Muscle of arm (tissue), 12 donors: ENCODE measurements around the gene HS1BP3. TPM values are rescaled to one million over a fixed set of nuclear protein-coding genes. Genes with fewer than 3 reads are reported as not detected.

Experiments
- DNase-seq: peaks from one replicate; pipeline ENCODE4 v3.0.0-alpha.2; 2013
- polyA plus RNA-seq, 12 donors: library from polyadenylated mRNA; unstranded; fragments of 120-200 nt; gene quantifications; one replicate each; pipeline ENCODE4 v1.2.1, GENCODE V29; 2013; ENCODE audit not compliant: insufficient read length in 12 of 12

HS1BP3 gene
- polyA plus RNA-seq, 12 donors = 6.0 to 20.7 (median 8.5) TPM; not detected in 1

DNA sequence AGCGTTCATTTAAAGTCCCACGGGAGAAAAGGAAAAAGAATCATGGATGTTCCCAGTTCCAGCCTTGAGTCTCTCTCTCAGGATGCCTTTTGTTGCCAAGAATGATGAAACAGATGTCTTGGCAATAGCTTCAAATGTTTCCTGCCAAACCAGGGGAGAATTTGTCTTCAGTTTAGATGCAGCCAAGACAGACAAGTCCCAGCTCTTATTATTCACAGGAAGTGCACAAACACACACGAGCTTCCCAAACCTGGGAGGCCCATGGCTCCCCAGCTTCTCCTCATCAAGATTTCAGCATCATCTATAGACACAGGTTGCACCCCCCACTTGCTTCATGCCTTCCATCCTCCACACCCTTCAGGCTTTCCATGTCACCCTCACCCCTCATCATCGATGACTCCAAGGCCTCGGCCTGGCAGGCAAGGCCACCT, 45.9 kb downstream of the HS1BP3 start:
- peak; percentile 86 for DNase-seq

DNA sequence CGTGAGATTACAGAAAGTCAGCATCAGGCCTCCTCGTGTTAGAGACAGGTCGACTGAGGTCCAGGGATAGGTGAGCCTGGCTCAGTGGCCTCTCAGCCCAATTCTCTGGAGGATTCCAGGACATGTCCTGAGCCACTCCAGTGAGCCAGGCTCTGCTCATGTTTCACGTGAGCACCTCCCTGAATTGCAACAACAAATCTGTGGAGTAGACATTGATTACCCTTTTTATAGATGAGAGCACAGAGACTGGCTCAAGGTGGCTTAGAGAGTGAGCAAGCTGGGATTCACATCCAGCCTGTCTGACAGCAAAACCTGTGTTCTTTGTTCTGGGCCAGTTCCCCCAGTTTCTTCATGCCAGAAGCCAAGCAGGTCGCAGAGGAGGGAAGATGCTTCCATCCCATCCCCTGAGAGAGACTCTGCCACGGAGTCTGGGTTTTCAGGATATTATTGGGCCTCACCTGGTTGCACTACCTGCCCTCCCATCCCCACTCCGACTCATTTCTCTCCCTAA, 46.4 kb downstream of the HS1BP3 start:
- no peak for DNase-seq

DNA sequence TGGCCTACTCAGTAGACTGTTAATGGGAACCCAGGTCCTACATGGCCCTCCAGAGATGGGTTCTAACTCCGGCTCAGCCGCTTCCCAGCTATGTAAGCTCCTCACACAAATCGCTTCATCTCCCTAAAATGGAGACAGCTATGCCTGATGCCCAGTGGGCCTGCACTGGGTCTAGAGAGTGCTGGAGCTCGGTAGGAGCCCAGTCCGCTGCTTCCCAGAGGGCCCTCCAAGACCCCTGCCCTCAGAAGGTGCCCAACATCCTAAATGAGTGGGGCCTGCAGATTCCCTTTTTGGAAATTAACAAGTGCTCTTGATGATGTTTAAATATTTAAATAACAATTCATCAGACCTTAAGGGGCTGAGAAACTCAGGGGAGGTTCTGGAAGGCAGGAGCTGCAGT, 47.1 kb downstream of the HS1BP3 start:
- no peak for DNase-seq

DNA sequence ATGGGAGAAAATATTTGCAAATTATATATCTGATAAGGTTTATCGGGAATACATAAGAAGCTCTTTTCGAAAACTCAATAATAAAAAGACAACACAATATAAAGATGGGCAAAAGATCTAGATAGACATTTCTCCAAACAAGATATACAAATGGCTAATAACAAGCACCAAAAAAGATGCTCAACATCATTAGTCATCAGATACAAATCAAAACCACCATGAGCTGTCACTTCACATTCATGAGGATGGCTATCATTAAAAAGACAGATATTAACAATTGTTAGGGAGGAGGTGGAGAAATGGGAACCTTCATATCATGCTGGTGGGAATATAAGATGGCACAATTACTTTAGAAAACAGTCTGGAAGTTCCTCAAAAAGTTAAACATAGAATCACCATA, 48.1 kb downstream of the HS1BP3 start:
- DNase-seq = no peak

DNA sequence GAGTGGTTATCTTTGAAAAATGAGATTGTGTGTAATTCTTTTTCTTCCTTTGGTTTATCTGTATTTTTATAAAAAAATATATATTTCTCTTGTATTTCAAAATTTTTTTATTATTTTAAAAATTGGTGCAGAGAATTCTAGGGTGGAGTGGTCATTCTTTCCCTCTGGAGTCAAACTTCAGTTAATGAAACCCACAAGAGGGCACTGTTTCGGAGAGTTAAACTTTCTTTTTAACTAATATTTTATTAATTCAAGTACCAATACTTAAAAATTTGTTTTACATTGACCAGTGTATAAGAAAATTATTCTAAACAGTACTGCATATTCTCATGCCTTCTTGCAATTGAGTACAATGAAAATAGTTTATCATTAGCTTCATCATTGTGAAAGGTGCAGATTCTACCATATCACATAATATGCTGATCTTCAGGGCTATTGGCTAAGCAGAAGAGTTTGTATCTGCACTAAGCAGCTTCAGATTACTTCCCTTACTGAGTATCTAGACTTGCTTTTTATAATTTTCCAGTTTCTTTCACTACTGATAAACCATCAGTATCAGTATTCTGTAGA, 50.1 kb downstream of the HS1BP3 start:
- DNase-seq = no peak

DNA sequence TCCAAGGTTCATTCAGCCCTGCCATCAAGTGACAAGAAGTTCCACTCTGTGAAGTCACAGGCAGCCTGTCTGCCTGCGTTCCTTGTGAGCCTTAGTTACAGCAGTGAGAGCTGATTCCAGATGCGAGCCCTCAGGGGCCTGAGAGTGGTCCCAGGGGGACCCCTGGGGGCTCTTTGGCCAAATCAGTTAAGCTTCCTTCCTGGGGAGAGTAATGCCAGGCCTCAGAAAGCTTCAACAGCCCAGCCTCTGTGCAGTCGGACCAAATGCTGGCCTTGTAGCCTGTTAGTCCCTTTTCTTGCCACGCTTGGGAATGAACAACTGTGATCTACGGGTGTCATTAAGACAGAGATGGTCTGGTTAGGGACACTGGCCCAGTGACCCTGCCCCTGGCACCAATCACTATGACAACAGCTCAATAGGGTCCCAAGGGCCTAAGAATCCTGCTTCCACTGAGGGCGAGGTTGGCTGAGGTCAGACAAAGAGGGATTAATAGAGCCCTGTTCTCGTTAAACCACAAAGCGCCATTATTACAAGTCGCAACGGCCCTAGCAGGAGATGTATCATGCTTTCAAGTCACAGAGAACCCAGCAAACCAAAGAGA, 50.9 kb downstream of the HS1BP3 start:
- no peak for DNase-seq

DNA sequence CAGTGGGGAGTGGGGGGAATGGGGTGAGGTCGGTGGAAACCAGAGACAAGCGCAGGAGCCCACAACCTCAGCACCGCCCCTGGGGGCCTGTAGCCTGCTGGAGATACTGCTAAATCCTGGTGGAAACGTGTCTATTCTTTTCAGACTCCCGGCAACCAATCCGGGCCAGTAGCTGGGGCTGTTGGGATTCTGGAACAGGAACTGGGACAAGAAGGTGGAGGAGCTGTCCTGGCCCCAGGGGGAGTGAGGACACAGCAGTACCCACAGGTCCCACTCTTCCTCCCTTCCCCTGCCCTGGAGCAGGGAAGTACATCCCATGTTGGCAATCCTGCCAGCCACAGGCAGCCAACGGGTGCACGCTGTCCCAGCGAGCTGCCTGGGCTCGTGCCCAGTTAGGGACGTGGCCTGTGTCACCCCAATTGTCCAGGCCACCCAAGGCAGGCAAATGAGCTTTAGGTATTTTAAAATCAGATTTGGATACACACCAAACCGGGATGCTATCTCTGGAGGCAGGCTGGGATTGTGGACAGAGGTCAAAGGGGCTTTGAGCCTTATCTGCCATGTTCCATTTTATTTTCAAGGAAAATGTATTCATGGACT, 51.8 kb downstream of the HS1BP3 start:
- no peak for DNase-seq

DNA sequence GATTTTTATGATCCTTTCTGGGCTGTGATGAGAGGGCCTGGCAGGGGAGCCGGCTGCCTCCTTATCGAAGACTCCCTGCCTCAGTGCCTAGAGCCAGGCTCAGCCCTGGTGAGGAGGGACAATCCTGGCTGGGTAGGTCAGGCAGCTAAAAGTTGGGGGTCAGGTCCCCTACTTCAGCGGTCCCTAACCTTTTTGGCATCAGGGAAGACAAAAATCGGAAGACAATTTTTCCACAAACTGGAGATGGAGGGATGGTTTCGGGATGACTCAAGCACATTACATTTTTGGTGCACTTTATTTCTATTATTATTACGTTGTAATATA, 53.1 kb downstream of the HS1BP3 start:
- no peak for DNase-seq

DNA sequence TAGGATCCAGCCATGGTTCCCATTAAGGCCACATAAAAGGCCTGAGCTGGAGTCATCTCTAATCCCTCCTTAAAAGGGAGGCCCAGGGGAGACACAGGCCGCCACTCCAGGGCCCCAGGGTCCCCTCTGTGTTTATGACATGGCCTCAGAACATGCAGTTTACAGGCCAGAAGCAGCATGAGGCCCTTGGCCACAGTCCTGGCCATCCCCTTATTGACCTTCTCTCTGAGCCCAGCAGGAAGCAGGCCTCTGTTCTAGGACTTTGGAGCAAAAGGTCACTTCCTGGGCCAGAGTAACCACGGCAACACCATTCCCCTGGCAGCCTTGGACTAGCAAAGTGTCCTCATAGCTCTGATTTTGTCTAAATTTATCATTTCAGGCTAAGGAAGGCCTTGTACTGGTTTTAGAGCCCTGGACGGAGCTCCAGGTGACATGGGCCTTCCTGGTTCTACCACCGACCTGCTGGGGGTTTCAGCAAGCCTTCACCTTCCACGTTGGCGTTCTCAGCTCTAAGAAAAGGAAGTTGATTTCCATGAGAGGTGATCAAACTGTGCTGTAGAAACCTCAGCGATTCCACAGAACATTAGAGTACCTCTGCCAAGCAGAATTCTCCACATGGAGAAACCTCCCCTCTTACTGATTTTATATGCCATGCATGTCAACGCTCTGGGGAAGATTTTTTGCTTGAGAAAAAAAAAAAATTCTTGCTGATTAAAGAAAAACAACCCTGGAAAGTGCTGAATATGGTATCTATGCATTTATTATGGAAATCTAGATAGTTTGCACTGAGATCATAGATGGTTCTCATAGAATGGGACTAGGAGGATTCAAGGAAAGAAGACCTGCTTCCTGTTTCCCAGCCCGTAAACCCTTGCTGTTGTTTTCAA, 53.7 kb downstream of the HS1BP3 start:
- no peak for DNase-seq

DNA sequence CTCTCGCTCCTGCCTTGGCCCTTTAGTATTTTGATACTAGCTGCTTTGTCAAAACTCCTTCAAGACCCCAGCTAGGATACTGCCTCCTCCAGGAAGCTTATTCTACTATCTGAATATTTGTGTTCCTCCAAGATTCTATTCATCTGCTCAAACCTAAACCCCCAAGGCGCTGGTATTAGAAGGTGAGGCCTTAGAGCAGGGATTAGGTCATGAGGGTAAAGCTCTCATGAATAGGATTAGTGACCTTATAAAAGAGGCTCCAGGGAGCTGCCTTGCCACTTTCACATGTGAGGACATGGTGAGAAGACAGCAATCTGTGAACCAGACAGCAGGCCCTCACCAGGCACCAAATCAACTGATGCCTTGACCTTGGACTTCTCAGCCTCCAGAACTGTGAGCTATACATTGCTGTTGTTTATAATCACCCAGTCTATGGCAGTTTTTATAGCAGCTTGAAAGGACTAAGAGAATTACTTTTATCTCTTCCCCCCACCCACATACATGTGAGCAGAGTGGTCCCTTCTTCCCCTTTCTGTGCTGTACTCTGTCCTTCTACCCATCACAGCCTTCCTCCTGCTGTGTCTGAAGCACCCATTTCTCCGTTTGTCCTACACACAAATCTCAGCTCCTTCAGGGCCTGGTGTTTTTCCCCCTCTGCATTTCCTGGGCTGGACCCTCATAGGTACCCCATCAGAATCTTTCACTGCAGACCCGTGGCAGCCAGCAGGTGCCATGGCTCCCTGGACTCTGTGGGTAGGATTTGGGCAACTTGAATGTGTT, 54.5 kb downstream of the HS1BP3 start:
- no peak for DNase-seq

DNA sequence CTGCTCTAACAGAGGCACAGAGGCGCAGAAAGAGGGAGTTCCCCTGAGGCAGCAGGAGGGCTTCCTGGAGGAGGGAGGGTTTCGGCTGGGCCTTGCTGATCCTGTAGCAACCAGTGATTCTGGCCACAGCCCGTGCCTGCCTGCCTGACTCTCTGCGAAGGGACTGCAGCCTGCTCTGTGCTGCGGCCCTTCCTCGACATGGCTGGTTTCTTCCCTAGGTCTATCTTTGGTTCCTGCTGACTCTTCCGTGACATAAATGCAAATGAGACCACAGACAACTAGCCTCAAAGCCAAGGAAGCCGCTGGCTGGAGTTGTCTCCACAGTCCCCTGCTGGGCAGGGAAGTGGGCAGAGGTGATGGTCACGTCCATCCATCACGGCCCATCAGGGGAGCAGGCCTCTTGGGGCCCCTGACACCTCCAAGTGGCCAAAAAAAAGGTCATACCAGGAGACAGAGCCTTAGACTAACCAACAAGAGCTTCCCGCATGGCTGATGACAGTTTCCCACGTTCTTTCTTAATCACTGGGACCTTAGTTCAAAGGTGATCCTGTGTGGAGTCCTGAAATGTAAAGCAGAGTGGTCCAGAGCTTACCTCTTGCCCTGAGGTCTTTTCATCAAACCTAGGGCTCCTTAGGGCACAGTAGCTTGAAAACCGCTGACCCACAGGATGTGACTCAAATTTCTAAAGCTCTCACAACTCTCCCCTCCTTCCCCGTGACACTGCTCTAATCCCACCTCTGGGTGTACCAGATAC, 55.3 kb downstream of the HS1BP3 start:
- DNase-seq = no peak

DNA sequence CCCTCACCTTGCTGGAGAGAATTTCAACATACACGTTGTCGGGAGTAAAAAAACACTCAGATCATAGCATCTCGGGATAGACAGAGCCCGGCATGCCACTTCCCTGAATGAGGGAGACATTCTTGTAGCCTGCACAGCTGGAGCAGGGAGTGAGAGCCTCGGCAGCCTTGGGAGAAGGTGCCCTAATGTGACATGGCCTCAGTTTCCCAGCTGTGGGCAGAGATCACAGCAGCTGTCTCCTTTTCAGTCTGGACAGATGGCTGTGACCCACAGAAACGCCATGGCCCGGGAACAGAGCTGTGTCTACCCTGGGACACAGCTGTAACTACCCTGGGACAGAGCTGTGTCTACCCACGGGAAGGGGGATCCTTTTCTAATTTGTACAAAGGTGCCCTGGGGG, 55.9 kb downstream of the HS1BP3 start:
- DNase-seq = no peak

DNA sequence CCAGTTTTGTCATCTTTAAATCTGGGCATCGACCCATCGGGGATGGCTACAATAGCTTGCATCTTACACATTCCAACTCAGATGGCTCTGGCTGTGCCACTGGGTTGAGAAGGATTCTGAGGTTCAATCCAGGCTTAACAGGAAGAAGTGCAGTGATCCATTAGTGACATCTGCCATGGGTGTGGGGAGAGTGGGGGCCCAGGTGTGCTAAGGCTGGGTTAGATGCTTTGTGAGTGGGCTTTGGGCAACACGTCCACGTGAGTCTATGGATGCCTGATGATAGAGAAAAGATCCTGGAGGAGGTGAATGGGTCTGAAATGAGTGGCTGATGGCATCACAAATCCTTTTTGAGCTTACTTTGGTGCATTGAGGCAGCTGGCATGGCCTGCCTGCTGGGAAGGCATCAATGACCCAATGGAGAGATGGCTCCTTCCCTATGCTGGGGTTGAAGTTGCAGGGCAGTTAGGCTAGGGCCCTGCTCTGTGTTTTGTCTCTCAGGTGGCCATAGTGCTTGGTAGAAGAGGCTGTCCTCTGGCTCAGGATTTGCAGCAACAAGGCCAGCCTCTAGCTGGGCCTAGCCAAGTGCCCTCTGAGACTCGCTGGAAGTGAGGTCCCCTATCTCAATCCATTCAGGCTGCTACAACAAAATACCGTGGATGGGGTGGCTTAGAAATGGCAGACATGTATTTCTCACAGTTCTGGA, 56.7 kb downstream of the HS1BP3 start:
- no peak for DNase-seq

DNA sequence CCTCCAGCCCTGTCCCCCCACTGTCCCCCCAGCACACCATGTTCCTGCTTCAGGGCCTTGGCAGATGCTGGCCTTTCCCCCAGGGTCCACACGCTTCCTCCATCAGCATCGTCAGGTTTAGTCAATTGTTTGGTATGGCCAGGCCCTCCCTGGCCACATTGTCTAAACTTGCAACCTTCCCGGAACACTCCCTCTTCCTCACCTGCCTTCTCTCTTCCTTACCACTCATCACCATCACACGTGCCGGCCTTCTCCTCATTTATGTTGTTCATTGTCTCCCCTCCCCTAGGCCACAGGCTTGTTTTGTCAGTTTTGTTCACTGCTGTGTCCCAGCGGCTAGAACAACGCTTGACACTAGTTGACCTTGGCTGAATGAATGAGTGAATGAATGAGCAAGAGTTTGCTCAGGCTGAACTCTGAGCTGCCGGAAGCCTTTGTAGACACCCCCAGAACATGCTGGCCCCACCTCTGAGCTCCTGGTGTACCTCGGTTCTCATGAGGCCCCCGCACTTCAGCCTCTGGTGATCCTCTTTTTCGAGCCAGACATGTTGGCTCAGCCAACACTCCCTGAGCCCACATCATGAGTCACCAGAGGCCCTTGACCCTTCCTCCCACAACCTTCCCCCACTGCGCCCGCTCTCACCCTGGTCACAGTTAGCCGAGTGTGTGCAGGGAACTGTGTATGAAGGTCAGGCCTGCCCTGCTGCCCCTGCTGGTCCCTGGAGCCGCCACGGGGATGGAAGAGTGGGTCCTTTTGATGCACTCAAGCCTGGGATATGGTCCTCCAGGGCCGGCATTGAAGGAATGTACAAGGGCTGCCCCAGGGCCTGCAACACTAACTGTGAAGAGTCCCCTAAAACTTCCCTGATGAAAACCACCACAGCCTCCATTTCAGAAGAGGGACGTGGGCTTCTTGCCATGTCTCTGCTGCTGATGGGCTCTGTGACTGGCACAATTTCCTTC, 57.5 kb downstream of the HS1BP3 start:
- no peak for DNase-seq

DNA sequence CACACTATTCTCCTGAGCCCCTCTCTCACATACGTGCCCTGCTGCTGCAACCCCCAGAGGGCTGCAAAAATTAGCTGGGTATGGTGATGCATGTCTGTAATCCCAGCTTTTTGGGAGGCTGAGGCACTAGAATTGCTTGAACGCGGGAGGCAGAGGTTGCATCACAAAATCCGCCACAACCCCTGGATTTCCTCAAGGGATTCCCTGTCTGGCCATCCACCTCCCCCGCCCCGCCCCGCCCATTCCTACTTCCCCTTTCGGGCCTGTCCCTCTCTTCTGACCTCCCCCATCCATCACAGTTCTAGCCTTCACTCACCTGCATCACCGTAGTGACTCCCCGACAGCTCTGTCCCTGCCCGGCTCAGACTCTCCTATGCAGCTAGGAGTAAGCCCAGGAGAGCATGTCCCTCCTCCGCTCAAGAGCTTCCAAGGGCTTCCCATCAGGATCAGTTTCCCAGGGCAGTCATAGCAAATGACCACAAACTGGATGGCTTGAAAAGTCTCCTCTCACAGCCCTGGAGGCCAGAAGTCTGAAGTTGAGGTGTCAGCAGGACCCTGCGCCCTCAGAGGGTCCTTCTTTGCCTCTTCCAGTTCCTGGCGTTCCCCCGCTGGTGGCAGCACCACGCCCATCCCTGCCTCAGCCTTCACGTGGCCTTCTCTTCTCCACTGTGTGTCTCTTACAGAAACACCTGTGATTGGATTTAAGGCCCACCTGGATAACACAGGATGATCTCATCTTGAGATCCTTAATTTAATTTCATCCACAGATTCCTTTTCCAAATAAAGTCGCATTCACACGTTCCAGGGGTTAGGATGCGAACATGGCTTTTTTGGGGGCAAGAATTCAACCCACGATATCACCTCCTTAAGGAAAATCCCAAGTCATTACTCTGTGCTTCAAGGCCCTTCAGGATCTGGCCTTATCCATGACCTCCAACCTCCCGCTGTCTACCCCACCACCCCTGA, 58.5 kb downstream of the HS1BP3 start:
- no peak for DNase-seq

DNA sequence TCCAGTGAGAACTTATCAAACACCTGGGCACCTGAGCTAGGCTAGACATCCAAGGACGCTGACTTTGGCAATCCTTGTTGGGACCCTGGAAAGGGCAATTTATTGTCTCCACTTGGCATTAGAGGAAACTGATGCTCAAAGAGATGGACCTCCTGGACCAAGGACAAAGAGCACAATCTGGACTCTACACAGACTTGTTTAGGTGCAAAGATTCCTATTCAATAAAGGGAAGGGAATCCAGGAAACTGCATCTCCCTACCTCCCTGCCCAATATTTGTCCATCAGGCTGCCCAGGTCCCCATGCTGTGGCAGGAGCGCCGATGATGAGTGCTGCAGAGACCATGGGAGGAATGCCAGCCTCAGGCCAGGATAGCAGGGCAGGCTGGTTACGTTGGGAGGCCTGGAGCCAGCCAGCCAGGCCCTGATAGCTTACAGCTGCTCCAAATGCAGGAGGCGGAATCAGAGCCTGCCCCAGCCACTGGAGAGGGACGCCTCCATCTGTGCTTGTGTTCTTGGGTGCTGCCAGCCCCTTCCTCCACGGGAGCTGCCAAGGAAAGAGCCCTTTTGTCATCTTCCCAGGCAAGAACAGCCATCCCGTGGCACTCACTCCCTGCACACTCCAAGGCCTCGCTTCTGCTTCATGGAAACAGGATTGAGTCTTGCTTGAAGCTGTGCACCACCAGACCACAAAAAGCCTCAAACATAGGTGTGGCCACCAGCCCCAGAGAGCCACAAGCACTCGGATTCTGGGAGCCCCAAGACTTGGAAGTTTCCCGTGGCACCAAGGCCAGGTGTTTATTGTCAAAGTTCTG, 60.0 kb downstream of the HS1BP3 start:
- no peak for DNase-seq
